HG03103 (cell line): ENCODE results near the gene RHBDF2.

ENCODE experiments used
- ATAC-seq: cut with Tn5 transposase; IDR thresholded peaks from one replicate; pipeline ENCODE4 v1.9.1; 2021; ENCODE audit warnings: low read depth; ENCODE audit not compliant: unreplicated experiment

Gene RHBDF2

DNA sequence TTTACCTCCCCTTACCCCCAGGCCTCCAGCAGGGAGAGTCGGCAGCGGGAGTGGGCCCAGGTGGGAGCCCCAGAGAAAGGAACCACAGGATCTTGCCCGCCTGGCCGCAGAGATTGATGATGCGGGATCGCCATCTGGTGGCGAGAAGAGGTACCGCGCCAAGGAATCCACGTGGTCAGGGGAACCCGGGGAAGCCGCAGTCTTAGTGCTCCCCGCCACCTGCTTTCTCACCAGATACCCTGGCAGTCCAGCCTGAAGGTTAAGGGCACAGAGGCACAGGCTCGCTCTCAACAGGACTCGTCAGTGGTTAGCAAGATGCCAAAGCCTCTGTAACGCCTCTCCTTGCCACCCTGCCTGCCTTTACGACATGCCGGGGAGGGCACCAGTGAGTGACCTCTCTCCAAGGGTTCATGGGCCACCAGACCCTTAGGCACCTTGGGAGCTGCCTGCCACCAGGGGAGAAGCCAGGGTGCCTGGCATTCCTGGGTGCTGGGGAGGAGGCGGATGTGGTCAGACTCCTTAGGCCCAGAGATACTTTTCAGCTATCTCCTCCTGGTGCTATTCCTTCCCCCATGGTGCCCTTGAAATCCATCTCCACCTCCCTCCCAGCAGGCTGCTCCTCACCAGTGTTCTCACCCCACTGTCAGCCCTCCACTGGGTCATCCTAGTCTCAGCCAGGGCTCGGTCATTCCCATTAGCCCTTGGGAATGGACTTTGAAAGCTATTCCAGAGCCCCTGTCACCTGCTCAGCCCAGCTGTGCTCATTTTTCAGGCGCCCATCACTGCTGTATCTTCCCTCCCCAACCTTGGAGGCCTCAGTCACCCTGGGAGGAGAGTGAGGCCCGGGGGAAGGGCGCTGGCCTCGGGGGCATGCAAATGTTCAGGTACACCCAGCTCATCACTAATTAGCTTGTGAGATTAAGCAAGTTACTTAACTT, 5.5 kb upstream of the RHBDF2 start:
- no peak for ATAC-seq

- ATAC-seq: no peak
These were observed 2.9 kb upstream of the RHBDF2 start for GRCh38 chr17:76504117-76504516.

- ATAC-seq: no peak
These were observed 1.4 kb upstream of the RHBDF2 start for GRCh38 chr17:76502341-76503211.

- no peak for ATAC-seq
These were observed 644 bp upstream of the RHBDF2 start for GRCh38 chr17:76501827-76502307.

DNA sequence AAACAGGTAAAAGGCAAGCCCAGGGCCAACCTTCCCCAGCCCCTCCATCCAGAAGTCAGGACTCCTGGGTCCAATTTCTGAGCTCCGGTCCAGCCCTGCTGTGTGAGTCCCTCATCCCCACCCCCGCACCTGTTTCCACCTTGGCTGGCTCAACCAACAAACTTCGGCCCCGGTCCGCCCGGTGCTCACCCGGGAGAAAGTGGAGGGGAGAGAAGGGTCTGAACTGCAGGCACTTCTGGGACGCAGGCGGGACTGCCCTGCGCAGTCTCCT, 541 bp downstream of the RHBDF2 start:
- ATAC-seq: peak; percentile 6

- ATAC-seq: no peak
These were observed 1.0 kb downstream of the RHBDF2 start for GRCh38 chr17:76500074-76500746.

GRCh38 chr17:76499267-76499667, 2.0 kb downstream of the RHBDF2 start:
- no peak for ATAC-seq

DNA sequence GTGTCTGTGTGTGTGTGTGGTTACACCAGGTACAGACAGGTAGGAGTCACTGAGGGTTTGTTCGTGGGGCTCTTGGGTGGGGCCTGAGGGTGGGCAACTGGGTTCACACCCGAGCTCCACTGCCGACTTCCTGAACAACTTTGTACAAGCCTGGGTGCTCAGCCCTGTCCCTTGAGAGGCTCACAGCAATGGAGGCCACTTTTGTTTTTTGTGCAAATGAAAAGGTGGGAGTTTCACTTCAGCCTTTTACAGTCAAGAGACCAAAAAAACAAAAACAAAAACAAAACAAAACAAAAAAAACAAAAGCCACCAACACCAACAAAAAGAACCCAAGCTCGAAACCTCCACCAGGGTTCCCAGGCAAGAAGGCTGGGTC, 2.4 kb downstream of the RHBDF2 start:
- ATAC-seq: no peak

- ATAC-seq: no peak
These were observed 3.0 kb downstream of the RHBDF2 start for GRCh38 chr17:76497979-76498875.

DNA sequence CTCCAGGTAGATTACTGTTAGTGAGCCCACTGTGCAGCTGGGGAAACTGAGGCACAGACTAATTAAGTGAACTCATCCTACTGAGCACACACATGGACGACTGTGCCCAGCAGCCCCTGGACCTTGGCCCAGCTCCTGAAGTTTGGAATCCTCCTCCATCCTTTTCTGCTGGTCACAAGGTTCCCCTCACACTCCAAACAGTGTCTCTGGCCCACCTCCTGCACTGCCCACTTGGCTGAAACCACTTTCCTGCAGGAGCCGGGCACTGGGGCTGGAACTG, 3.6 kb downstream of the RHBDF2 start:
- no peak for ATAC-seq

DNA sequence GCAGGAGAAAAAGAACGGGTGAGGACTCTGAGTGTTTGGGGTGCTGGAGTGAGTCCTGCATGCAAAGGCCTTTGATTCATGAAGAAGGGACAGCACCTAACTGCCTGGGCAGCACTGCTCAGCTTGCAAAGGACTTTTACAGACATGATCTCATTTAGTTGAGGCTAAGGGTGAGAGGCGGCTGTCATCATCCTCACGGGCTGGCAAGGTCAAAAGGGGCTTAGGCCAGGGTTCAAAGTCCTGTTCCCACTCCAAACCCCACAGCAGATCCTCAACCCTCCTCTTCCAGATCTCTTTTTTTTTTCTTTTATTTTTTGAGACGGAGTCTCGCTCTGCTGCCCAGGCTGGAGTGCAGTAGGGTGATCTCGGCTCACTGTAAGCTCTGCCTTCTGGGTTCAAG, 4.8 kb downstream of the RHBDF2 start:
- ATAC-seq: no peak

DNA sequence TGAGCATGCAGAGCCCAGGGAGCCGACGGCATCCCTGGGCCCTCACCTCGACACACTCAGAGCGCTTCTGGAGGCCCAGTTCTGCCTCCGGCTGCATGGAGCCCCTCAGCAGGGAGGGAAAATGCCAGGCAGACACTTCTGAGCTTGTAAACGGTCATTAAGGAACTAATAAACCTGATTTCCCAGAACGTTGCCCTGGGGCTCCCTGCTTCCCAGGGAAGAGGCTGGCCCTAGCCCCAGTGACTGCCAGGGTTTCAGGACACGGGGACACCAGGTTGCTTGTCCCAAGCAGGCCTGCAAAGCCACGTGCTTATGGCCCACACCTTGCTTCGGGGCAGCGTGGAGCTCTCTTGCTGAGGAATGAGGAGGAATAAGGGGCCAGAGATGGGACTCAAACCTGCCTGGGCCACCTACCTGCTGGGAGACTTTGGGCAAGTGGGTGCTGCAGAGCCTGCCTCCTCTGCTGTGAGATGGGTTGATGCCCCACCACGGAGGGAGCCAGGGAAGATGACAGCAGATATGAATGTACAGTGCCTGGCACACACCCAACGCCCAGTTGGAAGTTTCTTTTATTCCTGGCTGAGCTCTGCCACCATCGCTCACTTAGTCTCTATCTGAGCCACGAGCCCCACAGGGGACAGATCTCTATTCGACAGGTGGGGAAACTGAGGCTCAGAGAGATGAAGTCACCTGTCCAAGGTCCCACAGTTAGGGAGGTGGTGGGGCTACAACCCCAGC, 5.4 kb downstream of the RHBDF2 start:
- no peak for ATAC-seq

DNA sequence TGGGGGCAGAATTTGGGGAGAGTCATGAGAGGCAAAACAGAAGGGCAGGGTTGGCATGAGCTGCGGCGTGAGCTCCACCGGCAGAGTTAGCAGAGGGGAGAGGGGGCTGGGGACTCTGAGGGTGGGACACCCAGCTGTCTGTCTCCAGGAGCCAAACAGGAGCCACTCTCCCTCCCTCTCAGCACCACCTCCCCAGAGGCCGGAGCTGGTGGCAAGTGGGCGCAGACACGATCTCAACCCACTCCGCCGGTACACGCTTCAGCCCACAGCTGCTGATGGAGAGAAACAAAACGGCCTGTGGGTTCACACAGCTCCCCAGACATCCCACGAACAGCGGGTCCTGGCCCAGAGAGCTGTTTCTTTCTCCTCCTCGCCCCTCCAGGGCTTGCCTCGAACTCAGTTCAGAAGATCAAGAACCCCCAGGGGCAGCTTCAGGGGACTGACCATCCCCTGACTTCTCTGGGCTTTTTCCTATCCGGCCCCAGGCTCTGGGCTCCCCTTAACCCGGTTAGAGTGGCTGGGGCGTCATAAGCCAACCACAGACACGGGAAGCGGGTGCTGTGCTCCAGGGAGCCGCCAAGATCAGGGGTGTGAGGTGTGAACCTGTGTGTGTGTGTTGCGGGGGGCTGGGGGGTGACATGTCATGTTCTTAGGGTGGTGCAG, 7.6 kb downstream of the RHBDF2 start:
- no peak for ATAC-seq

DNA sequence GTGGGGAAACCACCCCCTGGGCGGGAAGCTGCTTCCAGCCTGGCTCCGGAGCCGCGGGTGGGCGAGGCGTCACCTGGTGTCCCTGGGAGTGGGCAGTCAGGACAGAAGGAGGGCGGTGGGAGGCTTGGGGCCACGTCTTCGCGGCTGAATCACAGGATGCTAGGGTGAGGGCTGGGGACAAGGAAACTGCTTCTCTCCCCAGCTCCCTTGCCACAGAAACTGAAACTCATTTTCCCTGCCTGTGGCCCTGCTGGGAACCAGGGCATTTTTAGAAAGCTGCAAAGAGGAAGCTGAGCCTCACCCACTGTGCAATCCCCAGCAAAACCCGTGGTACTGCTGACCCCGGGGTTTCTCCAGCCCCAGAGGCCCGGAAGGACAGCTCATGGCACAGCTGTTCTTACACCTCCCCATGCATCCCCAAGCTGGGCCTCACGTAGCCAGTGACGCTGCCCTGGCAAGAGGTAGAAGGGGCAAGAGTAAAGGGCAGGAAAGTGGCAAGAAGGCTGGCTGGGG, 8.2 kb downstream of the RHBDF2 start:
- ATAC-seq: no peak

- no peak for ATAC-seq
These were observed 8.9 kb downstream of the RHBDF2 start for GRCh38 chr17:76492123-76492988.

GRCh38 chr17:76491271-76492122, 9.7 kb downstream of the RHBDF2 start:
- ATAC-seq: no peak

- ATAC-seq: no peak
These were observed 11.0 kb downstream of the RHBDF2 start for GRCh38 chr17:76490112-76490710.
